PC-9 (cell line): Measurements from ENCODE around the gene KRTAP4-9.

Source experiments
- EZH2 ChIP-seq: fragments of 200-600 bp; sonication (generic); IDR thresholded peaks from 2 replicates; pipeline ENCODE4 v1.8.0; 2017; ENCODE audit warnings: antibody characterized with exemption, low read depth
- TF ChIP-seq, protein P1 (sequence below): fragments of 200-600 bp; sonication (generic); conservative IDR thresholded peaks from 2 replicates; pipeline ENCODE4 v1.6.1; 2017; ENCODE audit warnings: mixed run types, antibody characterized with exemption, mild to moderate bottlenecking, moderate library complexity

DNA sequence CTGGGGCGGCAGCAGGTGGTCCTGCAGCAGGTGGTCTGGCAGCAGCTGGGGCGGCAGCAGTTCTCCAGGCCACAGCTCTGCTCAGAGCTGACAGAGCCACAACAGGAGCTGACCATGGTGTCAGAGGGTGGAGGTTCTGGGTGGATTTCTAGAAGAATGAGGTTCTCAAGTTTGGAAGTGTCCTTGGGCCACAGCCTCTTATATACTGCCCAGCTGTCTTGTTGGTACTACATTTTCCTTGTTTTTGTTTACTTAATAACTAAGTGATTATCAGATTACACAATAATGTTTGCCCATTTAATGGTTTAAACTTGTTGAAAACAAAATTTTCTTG, 44.4 kb downstream of the KRTAP4-9 start, which contains the start of gene KRTAP4-5:
- TF ChIP-seq, protein P1, sequence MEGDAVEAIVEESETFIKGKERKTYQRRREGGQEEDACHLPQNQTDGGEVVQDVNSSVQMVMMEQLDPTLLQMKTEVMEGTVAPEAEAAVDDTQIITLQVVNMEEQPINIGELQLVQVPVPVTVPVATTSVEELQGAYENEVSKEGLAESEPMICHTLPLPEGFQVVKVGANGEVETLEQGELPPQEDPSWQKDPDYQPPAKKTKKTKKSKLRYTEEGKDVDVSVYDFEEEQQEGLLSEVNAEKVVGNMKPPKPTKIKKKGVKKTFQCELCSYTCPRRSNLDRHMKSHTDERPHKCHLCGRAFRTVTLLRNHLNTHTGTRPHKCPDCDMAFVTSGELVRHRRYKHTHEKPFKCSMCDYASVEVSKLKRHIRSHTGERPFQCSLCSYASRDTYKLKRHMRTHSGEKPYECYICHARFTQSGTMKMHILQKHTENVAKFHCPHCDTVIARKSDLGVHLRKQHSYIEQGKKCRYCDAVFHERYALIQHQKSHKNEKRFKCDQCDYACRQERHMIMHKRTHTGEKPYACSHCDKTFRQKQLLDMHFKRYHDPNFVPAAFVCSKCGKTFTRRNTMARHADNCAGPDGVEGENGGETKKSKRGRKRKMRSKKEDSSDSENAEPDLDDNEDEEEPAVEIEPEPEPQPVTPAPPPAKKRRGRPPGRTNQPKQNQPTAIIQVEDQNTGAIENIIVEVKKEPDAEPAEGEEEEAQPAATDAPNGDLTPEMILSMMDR = no peak
- no peak for TF ChIP-seq EZH2
